SK-N-MC (cell line): ENCODE results near the gene LSM3.

ENCODE experiments used
- EZH2 ChIP-seq: fragments of 200-600 bp; sonication (generic); IDR thresholded peaks from one replicate; pipeline ENCODE4 v1.6.1; 2017; ENCODE audit warnings: antibody characterized with exemption
- FOXP2 ChIP-seq: optimal IDR thresholded peaks from 2 replicates; pipeline ENCODE3; 2011; ENCODE audit warnings: mild to moderate bottlenecking, moderate library complexity; ENCODE audit not compliant: insufficient read depth; ENCODE audit errors: extremely low read length, control extremely low read depth
- POLR2AphosphoS5 ChIP-seq: IDR thresholded peaks from 2 replicates; pipeline ENCODE4 v1.6.1; 2012; ENCODE audit warnings: mild to moderate bottlenecking, low read depth, low read length, borderline replicate concordance

- no peak for TF ChIP-seq POLR2AphosphoS5
- TF ChIP-seq EZH2: no peak
- TF ChIP-seq FOXP2: no peak
Measured at GRCh38 chr3:14151471-14152083, 27.0 kb upstream of the LSM3 start.
